ENCODE measurements around the gene FAF2. TPM values are rescaled to one million over a fixed set of nuclear protein-coding genes. Genes with fewer than 3 reads are reported as not detected.
"Not testable (repeated sequence)": the region's sequence is repeated elsewhere in the genome, so short reads cannot be mapped to it uniquely, and the experiment has no call there.

FAF2 gene
- total RNA-seq, 2 donors from 2014 or later, result 32.6 to 39.1 TPM

GRCh38 chr5:176549871-176550270 is 101.7 kb downstream of the FAF2 start:
- intact Hi-C loops (cut with DNase I, micrococcal nuclease), result no loop called here
- DNase-seq (no peak), ATAC-seq (no peak)

- intact Hi-C loops (cut with DNase I, micrococcal nuclease), result no loop called here
- ATAC-seq (no peak), DNase-seq (peak in 1 of 2 donors; percentile 38)
Measured at GRCh38 chr5:176550275-176550831, 102.2 kb downstream of the FAF2 start.

GRCh38 chr5:176550937-176551336 is 102.8 kb downstream of the FAF2 start:
- ATAC-seq; DNase-seq; intact Hi-C loops (cut with DNase I, micrococcal nuclease): not testable (repeated sequence)

GRCh38 chr5:176552332-176552869 is 104.2 kb downstream of the FAF2 start:
- intact Hi-C loops (cut with DNase I, micrococcal nuclease), result no loop called here
- DNase-seq (no peak), ATAC-seq (no peak)

GRCh38 chr5:176553260-176554085 is 105.3 kb downstream of the FAF2 start:
- ATAC-seq, result peak; percentile 39
- no peak for DNase-seq
- intact Hi-C loops (cut with DNase I, micrococcal nuclease), result no loop called here

- DNase-seq (no peak), ATAC-seq (no peak)
- intact Hi-C loops (cut with DNase I, micrococcal nuclease), result no loop called here
Measured at GRCh38 chr5:176557846-176558245, 109.7 kb downstream of the FAF2 start.

Other genes with a start within 250 kb of the FAF2 start
- gene SIMC1, start 210.0 kb upstream of the FAF2 start, total RNA-seq, result 10 to 100 TPM; 22.5 to 28.7 TPM
- 10 to 100 TPM; 83.4 to 93.5 TPM for gene KIAA1191, start 86.6 kb upstream of the FAF2 start, total RNA-seq
- 1 to 10 TPM; 1.0 to 1.8 TPM for gene ARL10, start 82.9 kb upstream of the FAF2 start, total RNA-seq
- gene NOP16, start 59.8 kb upstream of the FAF2 start, total RNA-seq, result 10 to 100 TPM; 15.9 to 24.9 TPM
- 100 to 1,000 TPM; 194 to 226 TPM for gene HIGD2A, start 59.6 kb upstream of the FAF2 start, total RNA-seq
- 100 to 1,000 TPM; 279 to 282 TPM for gene CLTB, start 31.8 kb upstream of the FAF2 start, total RNA-seq
- gene RNF44, start 89.0 kb downstream of the FAF2 start, total RNA-seq, result 10 to 100 TPM; 72.5 to 79.6 TPM
- 100 to 1,000 TPM in 1 of 2 donors, 10 to 100 TPM in 1; 93.4 to 141 TPM for gene CDHR2, start 101.0 kb downstream of the FAF2 start, total RNA-seq
- gene GPRIN1, start 161.8 kb downstream of the FAF2 start, total RNA-seq, result 1 to 10 TPM; 1.7 to 1.9 TPM
- not detected for gene SNCB, start 182.1 kb downstream of the FAF2 start, total RNA-seq
- not detected for gene EIF4E1B, start 182.3 kb downstream of the FAF2 start, total RNA-seq
- 10 to 100 TPM; 34.8 to 37.2 TPM for gene TSPAN17, start 199.1 kb downstream of the FAF2 start, total RNA-seq